HG03095 (cell line): ENCODE results near the gene KLHL12.

ENCODE experiments used
- ATAC-seq: cut with Tn5 transposase; IDR thresholded peaks from one replicate; pipeline ENCODE4 v1.9.1; 2021; ENCODE audit warnings: moderate library complexity; ENCODE audit not compliant: unreplicated experiment

KLHL12 gene

DNA sequence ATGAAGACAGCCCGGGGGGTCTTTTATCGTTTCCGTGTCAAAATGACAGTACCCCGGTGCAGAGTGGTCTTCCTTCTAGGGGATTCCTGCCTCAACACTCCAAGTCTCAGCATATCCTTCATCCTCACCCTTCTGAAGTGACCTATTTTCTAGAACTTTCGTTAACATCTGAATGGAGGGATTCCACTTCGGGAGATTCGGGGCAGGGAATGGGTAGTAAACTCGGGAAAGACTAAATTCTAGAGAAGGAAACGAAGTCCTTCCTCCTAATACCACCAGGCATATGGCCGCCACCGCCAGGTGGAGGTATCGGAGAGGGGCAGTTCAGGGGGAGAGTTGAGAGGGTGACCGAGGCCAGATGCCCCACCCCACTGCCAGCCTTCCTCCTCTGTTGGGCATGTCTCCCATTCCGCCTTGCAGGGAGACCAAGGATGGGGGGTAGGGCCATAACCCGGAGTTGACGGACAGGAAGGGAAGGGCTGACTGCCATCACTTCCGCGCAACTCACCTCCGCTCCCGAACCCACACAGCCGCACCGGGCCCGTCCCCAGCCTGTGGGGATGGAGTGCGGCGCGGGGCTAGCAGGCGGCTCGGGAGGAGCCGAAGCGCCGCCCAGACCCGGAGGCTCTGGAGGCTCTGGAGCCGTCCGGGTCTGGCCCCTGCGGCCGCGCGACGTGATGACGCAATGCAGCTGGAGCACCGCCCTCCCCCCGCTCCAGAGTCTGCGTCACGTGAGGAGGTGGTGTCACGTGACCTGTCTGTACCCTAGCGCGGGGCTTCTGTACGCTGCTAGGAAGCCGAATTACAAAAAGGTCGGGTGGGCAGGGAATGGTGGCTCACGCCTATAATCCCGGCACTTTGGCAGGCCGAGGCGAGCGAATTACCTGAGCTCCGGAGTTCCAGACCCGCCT lies at the start of gene KLHL12:
Gene KLHL12 (minus strand): TSS at position 654 of the 911 bp plus-strand sequence. CDS start 2,072 bp downstream, outside the sequence.
- peak; percentile 88 for ATAC-seq

DNA sequence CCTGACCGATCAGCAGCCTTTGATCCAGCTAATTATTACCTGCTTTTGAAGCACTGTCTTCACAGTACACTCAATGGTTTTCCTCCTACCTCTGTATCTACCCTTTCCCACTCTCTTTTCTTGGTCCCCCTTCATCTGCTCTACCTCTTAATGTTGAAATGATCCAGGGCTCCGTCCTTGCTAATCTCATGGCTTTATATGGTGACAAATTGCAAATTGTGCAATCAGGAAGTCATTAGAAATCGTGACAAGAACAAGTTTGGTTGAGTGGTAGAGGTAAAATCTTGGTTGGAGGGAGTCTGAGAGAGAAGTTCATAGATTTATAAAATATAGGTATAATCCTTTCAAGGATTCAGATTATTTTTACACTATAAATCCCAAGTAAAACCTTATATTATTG lies 49.6 kb upstream of the KLHL12 start:
- no peak for ATAC-seq

DNA sequence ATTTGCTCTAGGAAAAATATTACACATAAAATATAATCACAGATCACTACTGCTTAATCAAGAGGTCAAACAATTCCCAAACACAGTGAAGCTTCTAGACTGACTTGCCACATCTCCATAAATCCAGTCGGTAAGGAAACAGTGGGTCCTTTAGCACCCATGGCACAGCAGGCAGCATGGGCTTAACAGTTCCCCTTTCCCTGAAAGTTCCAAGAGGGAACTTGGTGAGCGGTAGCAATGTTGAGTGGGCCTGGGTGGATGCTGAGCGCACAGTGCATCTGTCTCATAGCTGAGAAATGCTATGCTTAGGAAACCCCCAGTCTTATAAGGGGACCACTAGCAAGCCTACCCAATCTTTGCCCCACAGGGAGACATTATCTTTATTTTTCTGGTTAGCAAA lies 47.8 kb upstream of the KLHL12 start:
- no peak for ATAC-seq

DNA sequence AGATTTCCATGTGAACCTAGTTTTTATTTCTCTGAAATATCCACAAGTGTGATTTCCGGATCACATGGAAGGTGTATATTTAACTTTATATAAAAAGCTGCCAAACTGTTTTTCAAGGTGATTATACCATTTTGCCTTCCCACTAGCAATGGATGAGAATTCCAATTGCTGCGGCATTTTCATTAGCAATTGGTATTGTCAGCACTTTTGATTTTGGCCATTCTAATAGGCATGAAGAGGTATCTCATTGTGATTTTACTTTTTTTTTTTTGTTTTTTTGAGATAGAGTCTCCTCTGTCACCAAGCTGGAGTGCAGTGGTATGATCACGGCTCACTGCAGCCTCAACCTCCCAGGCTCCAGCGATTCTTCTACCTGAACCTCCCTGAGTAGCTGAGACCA lies 45.0 kb upstream of the KLHL12 start:
- no peak for ATAC-seq

DNA sequence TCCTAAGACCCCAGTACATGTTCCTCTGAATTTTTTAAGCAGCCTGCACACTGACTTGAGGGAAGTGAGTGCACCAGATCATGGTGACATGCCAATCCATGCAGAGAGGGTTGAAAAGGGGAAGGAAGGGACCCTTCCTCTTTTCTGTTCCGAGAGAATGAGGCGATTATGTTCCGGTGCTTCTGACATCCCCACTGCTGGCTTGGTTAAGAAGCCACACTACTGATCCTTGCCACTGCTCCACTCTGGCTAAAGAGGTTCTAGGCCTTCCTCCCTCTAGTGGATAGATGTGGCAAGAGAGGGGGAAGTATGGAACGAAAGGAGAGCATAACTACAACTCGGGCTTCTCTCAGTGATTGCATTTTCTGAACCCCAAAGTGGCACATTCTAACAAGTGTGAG lies 41.9 kb upstream of the KLHL12 start:
- peak; percentile 53 for ATAC-seq

DNA sequence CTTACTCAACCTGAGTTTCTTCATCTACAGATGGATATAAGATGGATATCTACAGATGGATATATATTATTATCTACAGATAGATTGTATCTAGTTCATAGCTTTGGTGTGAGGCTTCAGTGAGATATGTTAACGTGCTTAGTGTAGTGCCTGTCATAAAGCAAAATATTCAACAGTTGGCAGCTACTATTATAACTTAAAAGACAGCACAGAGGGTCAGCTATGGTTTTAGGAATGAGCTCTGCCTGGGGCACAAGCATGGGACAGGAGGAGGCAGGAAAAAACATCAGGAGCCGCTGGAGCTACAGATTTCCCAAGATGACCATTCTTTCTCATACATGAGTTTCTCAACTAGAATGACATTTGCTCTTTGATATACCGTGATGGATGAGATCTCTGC lies 41.3 kb upstream of the KLHL12 start:
- ATAC-seq: no peak

DNA sequence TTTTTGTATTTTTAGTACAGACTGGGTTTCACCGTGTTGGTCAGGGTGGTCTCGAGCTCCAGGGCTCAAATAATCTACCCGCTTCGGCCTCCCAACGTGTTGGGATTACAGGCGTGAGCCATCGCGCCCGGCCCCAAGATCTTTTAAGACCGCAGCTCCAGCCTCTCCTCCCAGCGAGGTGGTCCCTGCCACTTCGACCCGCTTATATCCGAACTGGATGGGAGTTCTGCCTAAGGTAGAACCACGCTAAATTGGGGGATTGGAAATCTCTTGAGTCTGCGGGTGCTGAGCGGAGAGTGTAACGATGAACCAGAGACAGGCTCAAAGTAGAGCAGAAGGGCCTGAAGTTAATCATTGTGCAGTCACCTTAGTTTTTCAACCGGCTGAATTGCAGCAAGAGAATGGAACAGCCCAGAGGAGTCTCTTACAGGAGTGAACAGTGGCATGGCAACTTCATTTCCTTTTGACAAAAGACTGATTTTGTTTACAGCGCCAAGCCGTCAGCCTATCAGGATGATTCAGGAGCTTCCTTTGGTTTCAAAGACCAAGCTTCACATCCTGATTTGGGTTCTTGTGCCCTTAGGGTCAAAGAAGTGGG lies 40.7 kb upstream of the KLHL12 start:
- no peak for ATAC-seq

DNA sequence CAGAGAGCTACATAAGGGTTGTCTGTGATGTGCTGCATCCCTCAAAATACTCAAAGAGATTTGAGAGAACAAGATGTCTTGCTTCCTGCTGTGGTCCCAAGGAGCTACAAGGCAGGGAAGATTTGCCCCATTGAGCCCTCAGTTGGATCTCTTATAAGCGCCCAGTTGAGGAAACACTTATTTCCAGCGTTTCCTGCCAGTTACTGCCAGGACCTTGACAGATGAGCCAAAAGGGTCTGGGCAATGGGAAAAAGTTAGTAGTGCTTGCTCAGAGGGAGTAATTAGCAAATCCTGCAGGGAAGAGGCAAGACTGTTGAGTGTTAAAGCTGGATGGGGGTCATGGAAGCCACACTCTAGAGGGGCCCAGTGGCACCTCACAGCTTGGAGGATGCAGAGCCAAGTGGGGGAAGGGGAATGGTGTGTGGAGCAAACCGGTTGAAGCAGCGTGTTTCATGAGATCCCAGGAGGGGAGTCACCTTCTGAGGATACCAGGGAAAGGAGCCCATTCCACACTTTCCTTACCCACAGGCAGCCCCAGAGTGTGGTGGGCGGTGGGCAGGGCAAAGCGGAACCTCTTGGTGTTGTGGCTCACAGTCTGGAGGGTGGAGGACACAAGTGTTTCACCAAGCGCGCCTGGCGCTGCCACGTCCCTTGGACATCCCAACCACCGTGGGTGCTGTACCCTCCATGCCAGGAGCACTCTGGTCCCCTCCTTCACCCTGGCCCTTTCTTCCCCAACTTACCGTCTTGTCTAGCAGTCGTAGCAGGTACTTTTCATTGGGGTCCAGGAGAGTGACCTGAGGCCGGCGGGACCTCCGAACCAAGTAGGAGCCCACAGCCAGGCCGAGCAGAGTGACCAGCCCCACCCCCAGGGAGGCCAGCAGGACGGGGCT lies 39.2 kb upstream of the KLHL12 start:
- ATAC-seq: no peak

DNA sequence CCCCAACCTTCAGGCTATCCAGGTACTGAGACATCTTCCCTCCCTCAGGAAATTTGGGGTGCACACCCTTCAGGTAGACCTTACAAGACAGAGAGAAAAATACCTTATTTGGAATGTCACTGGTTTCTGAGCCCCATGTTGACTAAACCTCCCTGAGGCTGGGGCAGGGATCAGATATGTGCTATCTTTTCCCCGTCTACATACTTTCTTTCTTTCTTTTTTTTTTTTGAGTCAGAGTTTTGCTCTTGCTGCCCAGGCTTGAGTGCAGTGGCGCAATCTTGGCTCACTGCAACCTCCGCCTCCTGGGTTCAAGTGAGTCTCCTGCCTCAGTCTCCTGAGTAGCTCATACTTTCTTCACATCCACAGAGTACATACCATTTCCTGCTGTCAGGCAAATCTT lies 38.4 kb upstream of the KLHL12 start:
- no peak for ATAC-seq

DNA sequence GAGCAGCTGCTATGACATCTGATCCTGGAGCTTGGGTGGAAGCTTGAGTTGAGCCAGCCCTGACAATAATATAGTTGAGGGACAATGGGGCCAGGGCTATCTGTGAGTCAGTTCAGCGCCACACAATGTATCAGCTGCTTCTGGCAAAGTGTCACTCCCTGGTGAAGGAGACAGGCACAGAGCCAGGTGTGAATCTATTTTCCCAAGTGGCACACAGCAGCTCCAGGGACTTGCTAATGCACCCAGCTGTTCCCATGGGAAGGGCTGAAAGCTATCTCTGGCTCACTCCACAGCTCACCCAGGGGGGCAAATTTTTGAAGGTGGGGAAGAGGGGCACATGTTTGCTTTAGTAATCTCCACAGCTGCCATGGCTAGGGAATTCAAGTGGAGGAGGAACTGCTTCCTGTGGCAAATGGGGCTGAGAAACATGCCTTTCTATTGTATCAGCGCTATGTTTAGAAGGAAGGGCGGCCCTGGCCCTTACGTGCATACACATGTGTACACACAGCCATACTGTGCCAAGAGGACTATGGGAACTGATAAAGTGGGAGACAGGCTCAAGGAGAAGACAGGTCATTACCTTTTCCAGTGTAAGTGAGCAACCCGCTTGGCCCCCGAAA lies 37.9 kb upstream of the KLHL12 start:
- no peak for ATAC-seq

DNA sequence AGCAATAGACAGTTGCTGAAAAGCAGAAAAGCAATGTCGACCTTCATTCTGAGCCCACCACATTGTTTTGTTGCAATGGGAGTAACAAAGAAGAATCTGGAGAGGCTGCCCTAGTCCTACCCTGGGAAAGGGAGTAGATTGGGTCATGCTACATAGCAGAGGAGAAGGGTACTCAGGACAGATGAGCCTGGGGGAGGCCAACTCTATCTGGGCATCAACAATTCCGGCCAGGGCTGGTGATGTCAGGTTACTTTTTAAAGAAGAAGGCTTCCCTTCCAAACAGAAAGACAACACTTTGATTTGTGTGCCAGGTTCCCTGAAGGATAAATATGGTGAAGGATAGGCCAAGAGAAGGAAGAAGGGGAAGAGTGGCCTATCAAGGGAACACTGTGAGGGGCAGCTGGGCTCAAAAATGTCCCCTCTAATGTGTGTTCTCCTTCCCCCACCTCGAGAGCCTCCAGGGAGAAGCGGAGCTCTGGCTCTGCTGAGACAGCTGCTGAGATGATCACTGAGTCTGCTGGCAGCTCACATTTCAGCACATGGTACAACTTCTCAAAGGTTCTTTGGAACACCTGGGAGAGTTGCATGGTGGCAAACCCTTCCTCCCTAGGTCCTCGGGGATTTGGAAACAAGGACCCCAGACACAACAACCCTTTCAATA lies 34.3 kb upstream of the KLHL12 start:
- ATAC-seq: no peak

DNA sequence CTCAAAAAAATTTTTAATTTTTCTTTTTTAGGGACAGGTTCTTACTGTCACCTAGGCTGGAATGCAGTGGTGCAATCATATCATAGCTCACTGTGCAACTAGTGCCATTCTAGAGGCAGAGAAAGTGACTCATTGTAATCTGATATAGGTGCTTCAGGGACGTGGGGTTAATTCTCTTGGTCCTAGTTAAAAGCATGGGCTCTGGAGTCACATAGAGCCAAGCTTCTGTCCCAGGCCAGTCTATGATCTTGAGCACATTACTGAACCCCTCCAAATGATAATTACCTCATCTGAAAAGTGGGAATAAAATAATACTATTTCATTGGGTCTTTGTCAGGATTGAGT lies 32.2 kb upstream of the KLHL12 start:
- no peak for ATAC-seq

DNA sequence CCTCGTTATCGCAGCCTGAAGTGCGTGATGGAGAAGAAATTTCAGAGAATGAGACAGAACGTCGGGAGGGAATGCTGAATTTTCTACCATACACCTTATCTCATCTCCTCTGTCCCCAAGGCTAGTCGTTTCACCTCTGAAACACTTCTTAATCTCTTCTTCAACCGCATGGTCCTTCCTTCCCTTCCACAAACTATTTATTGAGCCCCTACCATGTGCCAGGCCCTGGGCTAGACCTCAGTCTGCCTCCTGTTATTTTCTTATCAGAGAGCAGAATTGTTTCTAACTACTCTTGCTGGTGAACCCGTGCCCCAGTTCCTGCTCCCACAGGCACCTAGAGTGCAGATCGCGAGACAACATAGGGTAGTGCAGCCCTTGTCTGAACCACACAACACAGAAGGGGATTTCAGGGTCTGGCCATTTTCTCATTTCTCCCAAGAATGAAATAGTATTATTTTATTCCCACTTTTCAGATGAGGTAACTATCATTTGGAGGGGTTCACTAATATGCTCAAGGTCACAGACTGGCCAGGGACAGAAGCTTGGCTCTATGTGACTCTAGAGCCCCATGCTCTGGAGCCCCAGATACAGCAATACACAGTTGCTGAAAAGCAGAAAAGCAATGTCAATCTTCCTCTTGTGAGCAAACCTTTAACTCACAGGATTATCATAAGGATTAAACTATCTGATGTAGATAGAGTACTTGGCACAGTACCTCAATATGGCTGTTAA lies 31.7 kb upstream of the KLHL12 start:
- no peak for ATAC-seq

DNA sequence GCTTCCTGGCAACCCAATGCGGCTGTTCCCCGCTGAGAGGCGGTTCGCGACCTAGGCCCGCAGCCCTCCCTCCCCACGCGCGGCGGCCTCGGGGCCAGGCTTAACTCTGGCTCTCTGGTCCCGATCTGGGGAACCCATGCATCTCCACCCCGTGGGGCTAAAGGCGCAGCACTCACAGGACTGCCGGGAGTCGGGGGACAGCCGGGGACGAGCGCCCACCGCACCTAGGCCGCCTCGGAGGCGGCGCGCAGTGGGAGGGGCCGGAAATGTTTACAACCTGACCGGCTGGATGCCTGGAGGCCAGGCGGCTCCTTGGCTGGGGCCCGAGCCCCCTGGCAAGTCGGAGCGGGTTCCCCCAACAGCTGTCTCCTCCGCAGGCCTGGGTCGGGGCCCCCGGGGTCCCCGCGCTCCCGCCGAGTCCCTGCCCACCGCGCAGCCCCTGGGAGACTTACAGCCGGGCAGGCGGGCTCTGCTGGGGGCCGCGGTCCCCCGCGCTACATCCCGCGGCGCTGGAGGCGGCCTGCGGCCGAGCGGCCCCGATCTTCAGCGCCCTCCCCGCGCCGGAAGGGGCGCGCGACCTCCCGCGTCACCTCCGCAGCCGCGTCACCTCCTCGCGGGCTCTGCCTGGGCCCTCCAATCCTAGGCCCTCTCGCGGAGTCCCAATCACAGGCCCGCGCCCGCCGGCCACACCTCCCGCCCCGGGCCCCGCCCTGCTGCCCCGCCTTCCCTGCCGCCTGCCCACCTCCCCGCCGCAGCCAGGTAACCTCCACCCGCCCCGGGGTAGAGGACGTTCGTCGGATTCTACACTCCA lies 30.9 kb upstream of the KLHL12 start, which contains the start of gene ADIPOR1:
Gene ADIPOR1 (minus strand): TSS at position 580 of the 811 bp plus-strand sequence. CDS start 7,242 bp downstream, outside the sequence.
- peak; percentile 98 for ATAC-seq

DNA sequence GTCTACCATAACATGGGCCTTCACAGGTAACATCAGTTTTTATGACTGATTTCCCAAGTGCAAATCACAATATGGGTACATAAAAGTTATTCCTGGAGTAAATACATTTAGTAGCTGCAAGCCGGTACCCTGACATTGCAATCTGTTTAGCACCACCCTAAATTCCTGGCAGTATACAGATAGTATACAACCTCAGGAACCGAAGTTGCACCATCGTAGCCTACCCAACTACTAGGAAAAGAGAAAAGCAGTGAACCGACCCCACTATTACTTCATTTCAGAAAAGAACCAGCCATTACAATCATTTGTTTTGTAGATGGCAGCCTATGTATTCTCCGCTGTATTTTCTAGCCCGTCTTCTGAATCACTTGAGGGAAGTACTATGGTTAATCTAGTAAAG lies 29.9 kb upstream of the KLHL12 start:
- no peak for ATAC-seq

DNA sequence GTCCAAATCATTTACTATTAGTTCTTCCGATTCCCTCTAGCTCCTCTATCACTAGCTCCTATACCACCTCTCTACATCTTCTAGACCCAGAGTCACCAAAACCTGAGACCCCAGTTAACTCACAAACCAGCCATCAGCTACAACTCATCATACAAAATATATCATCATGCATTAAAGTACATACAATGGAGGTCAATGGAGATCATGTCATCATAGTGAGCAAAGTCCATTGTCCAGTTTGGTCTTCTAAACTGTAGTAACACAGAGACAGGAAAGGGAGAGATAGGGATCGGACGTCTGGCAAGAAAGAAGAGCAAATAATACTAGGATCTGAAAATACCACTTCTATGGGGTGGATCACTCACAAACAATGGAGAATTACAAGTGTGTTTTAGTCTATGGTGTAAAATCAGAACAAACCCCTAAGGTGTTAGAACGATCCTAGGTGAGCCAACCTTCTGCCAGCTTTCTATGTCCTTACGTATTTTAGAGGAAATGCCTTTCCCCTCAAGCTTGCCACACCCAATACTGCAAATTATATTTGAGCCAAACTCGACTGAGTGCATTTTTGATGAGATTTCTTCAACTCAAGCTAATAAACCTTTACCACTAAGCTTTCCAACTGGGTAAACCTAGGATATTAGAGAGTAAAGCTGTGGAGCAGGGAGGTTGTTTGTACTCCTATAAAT lies 27.2 kb upstream of the KLHL12 start:
- ATAC-seq: no peak

DNA sequence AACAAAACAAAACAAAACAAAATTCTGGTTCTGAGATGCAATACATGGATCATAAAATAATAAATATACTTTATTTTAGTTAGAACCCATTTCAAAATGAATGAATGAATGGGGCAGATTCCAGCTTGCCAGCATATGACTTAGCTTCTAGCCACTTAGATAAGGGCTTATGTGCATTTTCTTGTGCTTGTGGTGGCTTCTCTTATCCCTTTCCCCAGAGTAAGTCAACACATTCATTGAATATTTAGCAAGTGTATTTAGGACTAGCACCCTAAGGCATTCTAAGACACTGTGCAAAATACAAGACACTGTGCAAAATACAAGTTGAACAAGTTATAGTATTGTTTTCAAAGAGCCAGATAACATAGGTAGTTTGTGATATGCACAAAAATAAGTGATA lies 26.4 kb upstream of the KLHL12 start:
- no peak for ATAC-seq

DNA sequence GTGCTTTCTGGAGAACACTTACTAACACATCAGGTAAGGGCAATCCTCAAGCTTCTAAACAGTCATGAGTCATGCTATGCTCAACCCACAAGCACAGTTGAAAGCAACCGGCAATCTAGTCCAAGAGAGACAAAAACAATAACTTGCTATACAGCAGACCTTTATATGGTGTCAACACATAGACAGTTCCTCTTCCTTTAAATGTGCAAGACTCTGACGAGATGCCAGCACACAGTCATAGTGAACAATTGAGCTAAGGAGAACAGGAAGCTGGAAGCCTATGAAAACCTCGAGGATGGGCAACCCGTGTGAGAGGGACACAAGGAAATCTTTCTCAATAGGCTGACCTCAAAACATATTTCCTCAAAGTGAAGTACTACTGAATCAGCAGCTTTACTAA lies 25.8 kb upstream of the KLHL12 start:
- ATAC-seq: no peak
